IMR-90 (cell line): ENCODE data around the gene GZMA. TPM values are rescaled to one million over a fixed set of nuclear protein-coding genes. Genes with fewer than 3 reads are reported as not detected.

ENCODE experiments used
- ATAC-seq: fragments of 200-7000 bp; cut with Tn5 transposase; 2 replicates; pipeline ENCODE4 v1.9.1; 2020; ENCODE audit warnings: low read depth, mild to moderate bottlenecking, moderate library complexity
- BruUV-seq: library from RNA; stranded (reverse); fragments of 400-500 nt; replicated peaks from 2 replicates; lab custom pipeline; 2021; lab: Mats Ljungman, UMichigan
- CTCF ChIA-PET: fragments of 300-600 bp; formaldehyde crosslinking; extraction: SDS; loops from one replicate; lab custom pipeline; 2021; ENCODE audit warnings: antibody characterized with exemption; lab: Yijun Ruan, JAX
- POLR2A ChIA-PET: fragments of 300-600 bp; sonication (Branson Sonifier 250); formaldehyde crosslinking; loops from one replicate; lab custom pipeline; 2022; ENCODE audit warnings: antibody characterized with exemption; ENCODE audit not compliant: unreplicated experiment; lab: Charles Lee
- DNase-seq: peaks from one replicate; pipeline ENCODE4 v3.0.0; 2013
- H2AFZ ChIP-seq: replicated peaks from 2 replicates; pipeline ENCODE3; 2013; ENCODE audit warnings: low read length, mild to moderate bottlenecking; ENCODE audit not compliant: poor library complexity
- H2AK5ac ChIP-seq: 2 replicates; pipeline ENCODE4 v1.6.1; 2013; ENCODE audit warnings: low read depth, low read length, inconsistent platforms
- H2AK9ac ChIP-seq: replicated peaks from 2 replicates; pipeline ENCODE3; 2013; ENCODE audit warnings: mild to moderate bottlenecking, low read depth, low read length, moderate library complexity; ENCODE audit not compliant: poor library complexity
- H2BK120ac ChIP-seq: 2 replicates; pipeline ENCODE4 v1.6.1; 2013; ENCODE audit warnings: low read depth, low read length, inconsistent platforms
- H2BK15ac ChIP-seq: 3 replicates; pipeline ENCODE4 v1.6.1; 2013; ENCODE audit warnings: low read depth, low read length, inconsistent platforms
- H2BK20ac ChIP-seq: 2 replicates; pipeline ENCODE4 v1.6.1; 2013; ENCODE audit warnings: low read depth, mild to moderate bottlenecking, inconsistent platforms, low read length, moderate library complexity
- H2BK5ac ChIP-seq: 2 replicates; pipeline ENCODE4 v1.6.1; 2013; ENCODE audit warnings: mild to moderate bottlenecking, low read depth, low read length, inconsistent platforms; ENCODE audit not compliant: poor library complexity, severe bottlenecking
- H3K14ac ChIP-seq: replicated peaks from 2 replicates; pipeline ENCODE4 v1.6.1; 2013; ENCODE audit warnings: low read depth, low read length, inconsistent platforms
- H3K18ac ChIP-seq: 2 replicates; pipeline ENCODE4 v1.6.1; 2013; ENCODE audit warnings: low read depth, low read length, control low read depth
- H3K23ac ChIP-seq: 2 replicates; pipeline ENCODE4 v1.6.1; 2013; ENCODE audit warnings: low read depth, low read length, inconsistent platforms
- H3K27ac ChIP-seq: 2 replicates; pipeline ENCODE4 v1.5.1; 2013; ENCODE audit warnings: mild to moderate bottlenecking, control low read depth, low read length; ENCODE audit not compliant: insufficient read depth
- H3K27me3 ChIP-seq: 2 replicates; pipeline ENCODE4 v1.6.1; 2013; ENCODE audit warnings: low read length; ENCODE audit not compliant: control insufficient read depth, insufficient read depth
- H3K36me3 ChIP-seq: 2 replicates; pipeline ENCODE4 v1.6.1; 2013; ENCODE audit warnings: low read length, mixed read lengths; ENCODE audit not compliant: control insufficient read depth, insufficient read depth
- H3K4ac ChIP-seq: 2 replicates; pipeline ENCODE4 v1.6.1; 2013; ENCODE audit warnings: low read depth, low read length, inconsistent platforms
- H3K4me1 ChIP-seq: 2 replicates; pipeline ENCODE4 v1.6.1; 2013; ENCODE audit warnings: low read length, mixed read lengths; ENCODE audit not compliant: control insufficient read depth, insufficient read depth
- H3K4me2 ChIP-seq: 2 replicates; pipeline ENCODE4 v1.6.1; 2013; ENCODE audit warnings: low read depth, mild to moderate bottlenecking, control low read depth, low read length, moderate library complexity
- H3K4me3 ChIP-seq: 2 replicates; pipeline ENCODE4 v1.5.1; 2013; ENCODE audit warnings: low read depth, mild to moderate bottlenecking, control low read depth, low read length, moderate library complexity; ENCODE audit not compliant: insufficient read depth
- H3K56ac ChIP-seq: 2 replicates; pipeline ENCODE4 v1.6.1; 2013; ENCODE audit warnings: low read length, inconsistent platforms; ENCODE audit not compliant: insufficient read depth; ENCODE audit errors: extremely low read depth
- H3K79me1 ChIP-seq, 2 experiments: 2 replicates each; pipeline ENCODE4 v1.6.1; 2013; ENCODE audit warnings: low read length in 2 of 2, inconsistent platforms in 1 of 2, low read depth in 1 of 2
- H3K9ac ChIP-seq: 2 replicates; pipeline ENCODE4 v1.6.1; 2013; ENCODE audit warnings: low read depth, low read length, control low read depth
- H3K9me1 ChIP-seq: 2 replicates; pipeline ENCODE4 v1.6.1; 2013; ENCODE audit warnings: low read length, inconsistent platforms; ENCODE audit not compliant: insufficient read depth
- H3K9me3 ChIP-seq: 2 replicates; pipeline ENCODE4 v1.6.1; 2013; ENCODE audit warnings: low read length; ENCODE audit not compliant: control insufficient read depth, insufficient read depth
- H4K20me1 ChIP-seq: 2 replicates; pipeline ENCODE4 v1.6.1; 2013; ENCODE audit warnings: low read length, inconsistent platforms; ENCODE audit not compliant: insufficient read depth
- H4K5ac ChIP-seq: 2 replicates; pipeline ENCODE4 v1.6.1; 2013; ENCODE audit warnings: mild to moderate bottlenecking, low read depth, low read length, control low read depth
- H4K8ac ChIP-seq, 2 experiments: 2 replicates each; pipeline ENCODE4 v1.6.1; 2013; ENCODE audit warnings: low read depth in 2 of 2, low read length in 2 of 2, control low read depth in 1 of 2, inconsistent platforms in 1 of 2
- H4K91ac ChIP-seq: 2 replicates; pipeline ENCODE4 v1.6.1; 2013; ENCODE audit warnings: low read depth, low read length, inconsistent platforms; ENCODE audit not compliant: insufficient read depth
- CEBPB ChIP-seq: IDR thresholded peaks from 2 replicates; pipeline ENCODE4 v1.6.1; 2012; ENCODE audit warnings: low read depth, low read length, improper control_type of control experiment
- CTCF ChIP-seq: conservative IDR thresholded peaks from 2 replicates; pipeline ENCODE4 v1.5.1; 2012; ENCODE audit warnings: mild to moderate bottlenecking, low read depth, low read length, improper control_type of control experiment
- FOS ChIP-seq: fragments of 150-350 bp; IDR thresholded peaks from 2 replicates; pipeline ENCODE4 v1.6.1; 2016; ENCODE audit warnings: low read depth, low read length
- MAZ ChIP-seq: IDR thresholded peaks from 2 replicates; pipeline ENCODE4 v1.6.1; 2012; ENCODE audit warnings: low read depth, mild to moderate bottlenecking, low read length, improper control_type of control experiment, moderate library complexity, borderline replicate concordance
- NFE2L2 ChIP-seq: fragments of 150-350 bp; IDR thresholded peaks from 2 replicates; pipeline ENCODE4 v1.6.1; 2016; ENCODE audit warnings: low read depth, mild to moderate bottlenecking, low read length
- RFX5 ChIP-seq: IDR thresholded peaks from 2 replicates; pipeline ENCODE4 v1.8.0; 2012; ENCODE audit warnings: low read depth, mild to moderate bottlenecking, low read length, moderate library complexity
- SMC3 ChIP-seq: fragments of 150-350 bp; IDR thresholded peaks from 2 replicates; pipeline ENCODE4 v1.6.1; 2016; ENCODE audit warnings: low read depth, mild to moderate bottlenecking, antibody characterized with exemption, low read length, moderate library complexity
- USF2 ChIP-seq: fragments of 150-350 bp; IDR thresholded peaks from 2 replicates; pipeline ENCODE4 v1.6.1; 2017; ENCODE audit warnings: mild to moderate bottlenecking, antibody characterized with exemption, low read length, low read depth
- WGBS, 2 experiments: methylation state at CpG; one replicate each; pipeline versions ENCODE4 v1.1.5 to v1.1.7; 2013; ENCODE audit warnings: missing lambda C conversion rate in 2 of 2; ENCODE audit not compliant: insufficient read length in 1 of 2; ENCODE audit errors: extremely low coverage in 2 of 2; 5-methylcytosine and 5-hydroxymethylcytosine counted together
- dilution Hi-C: fragments of 300-500 bp; cut with HindIII; formaldehyde crosslinking; loops from one replicate; pipeline ENCODE4 v1.14.3; 2018; ENCODE audit warnings: low sequenced_read_pairs; ENCODE audit not compliant: unreplicated experiment
- in situ Hi-C: fragments of 300-500 bp; cut with MboI; formaldehyde crosslinking; loops from 3 replicates; pipeline ENCODE4 v1.14.3; 2019; ENCODE audit warnings: low sequenced_read_pairs, inconsistent platforms, mixed read lengths
- intact Hi-C: fragments of 100-400 bp; cut with micrococcal nuclease; formaldehyde crosslinking; loops from 2 replicates; pipeline ENCODE4 v1.10.0; 2022
- polyA plus RNA-seq, 3 experiments: library from polyadenylated mRNA; depleted of rRNA; stranded (reverse); fragments of >200 nt; gene quantifications; 2 replicates each; pipeline ENCODE4 v1.2.3, GENCODE V29; 2012; ENCODE audit warnings: low replicate concordance in 1 of 3
- total RNA-seq: library from RNA; depleted of rRNA; stranded (reverse); fragments of >200 nt; gene quantifications from 2 replicates; pipeline ENCODE4 v1.2.3, GENCODE V29; 2012

The GZMA gene
- total and polyA plus RNA-seq, 2 of the 4 experiments (the other 2 are of a cell fraction), result not detected

GRCh38 chr5:55140908-55141665 lies 38.6 kb downstream of the GZMA start (continued):
- TF ChIP-seq SMC3, result no peak

- CTCF ChIA-PET, result interaction anchor here (1.0 to 2.1 kb wide), 2 partner anchors 197 to 198 kb away, joined by 3 to 6 read pairs; no protein-coding TSS in a partner anchor
- no peak overlapping the region for H2BK120ac ChIP-seq
- H3K4ac ChIP-seq, result no peak overlapping the region
- no peak for ATAC-seq
- H4K20me1 ChIP-seq, result no peaks in the 10 kb centered on the region
- H3K4me2 ChIP-seq, result no peak overlapping the region
- H3K79me1 ChIP-seq, result no peaks in the 10 kb centered on the region
- H4K91ac ChIP-seq, result no peak overlapping the region
- no peak overlapping the region for H3K18ac ChIP-seq
- no peaks in the 10 kb centered on the region for H3K9me1 ChIP-seq
- H2AFZ ChIP-seq, result no peak overlapping the region
- no peak overlapping the region for H3K23ac ChIP-seq
- H4K5ac ChIP-seq, result no peak overlapping the region
- no peak overlapping the region for H2BK5ac ChIP-seq
- no peaks in the 10 kb centered on the region for H3K36me3 ChIP-seq
- no CpG with 5 or more reads among the region's 9 CpGs for WGBS, 2 experiments
- no peak overlapping the region for H2BK15ac ChIP-seq
- POLR2A ChIA-PET, result no interaction called here
- no peaks in the 10 kb centered on the region for H3K9me3 ChIP-seq
- no peak overlapping the region for H2AK5ac ChIP-seq
- no peak overlapping the region for H3K9ac ChIP-seq
- H3K56ac ChIP-seq, result no peak overlapping the region
- no peak overlapping the region for H2AK9ac ChIP-seq
- H3K4me3 ChIP-seq, result no peak overlapping the region
- in situ Hi-C loops, result loop anchor here (5.0 to 25.0 kb wide), 2 partner anchors 200 to 655 kb away; no protein-coding TSS in a partner anchor
- no peak for TF ChIP-seq CTCF
- no peak for TF ChIP-seq RFX5
- no peak for TF ChIP-seq SMC3
- no peak for TF ChIP-seq CEBPB
- no peak for TF ChIP-seq USF2
- TF ChIP-seq NFE2L2, result no peak
- no peak for TF ChIP-seq MAZ
- no peak for TF ChIP-seq FOS
- no peak overlapping the region for H3K14ac ChIP-seq
- peaks cover 22% of the 10 kb centered on the region for H3K27me3 ChIP-seq
- BruUV-seq, result no TSS peak
- H2BK20ac ChIP-seq, result no peak overlapping the region
- 0 out of 2 replicates have a peak, but pooled peaks cover 3% of the 10 kb centered on the region for H3K4me1 ChIP-seq
- DNase-seq, result no peak
- no peak overlapping the region for H3K27ac ChIP-seq
- dilution Hi-C loops, result loop anchor here (25.0 kb wide), 1 partner anchor 205 kb away; no protein-coding TSS in a partner anchor
- no peak overlapping the region for H4K8ac ChIP-seq
- intact Hi-C loops, result no loop called here
These were observed 39.7 kb downstream of the GZMA start for GRCh38 chr5:55141945-55142690.
